Osteoblast (primary cell): Measurements from ENCODE around the gene IQSEC2. TPM values are rescaled to one million over a fixed set of nuclear protein-coding genes. Genes with fewer than 3 reads are reported as not detected.
A peak's percentile ranks its signal among the peaks of the same experiment; 100 is the strongest.

Source experiments
- DNase-seq: peaks from one replicate; pipeline ENCODE4 v3.0.0; 2011; ENCODE audit warnings: low spot score, mixed read lengths; ENCODE audit not compliant: insufficient read length; ENCODE audit errors: missing footprints
- H2AFZ ChIP-seq: 2 replicates; pipeline ENCODE4 v1.6.0; 2011; ENCODE audit warnings: mild to moderate bottlenecking, low read length
- H3K27ac ChIP-seq: 2 replicates; pipeline ENCODE4 v1.5.1; 2011; ENCODE audit warnings: mild to moderate bottlenecking, low read depth, low read length, moderate library complexity
- H3K27me3 ChIP-seq: 2 replicates; pipeline ENCODE4 v1.6.0; 2012; ENCODE audit warnings: mild to moderate bottlenecking, control low read depth, inconsistent platforms, low read length, moderate library complexity; ENCODE audit not compliant: insufficient read depth
- H3K36me3 ChIP-seq: 2 replicates; pipeline ENCODE4 v1.5.1; 2011; ENCODE audit warnings: mild to moderate bottlenecking, low read length, control low read depth, moderate library complexity; ENCODE audit not compliant: insufficient read depth
- H3K4me1 ChIP-seq: 2 replicates; pipeline ENCODE4 v1.5.1; 2011; ENCODE audit warnings: mild to moderate bottlenecking, low read length, control low read depth, moderate library complexity; ENCODE audit not compliant: insufficient read depth
- H3K4me2 ChIP-seq: 2 replicates; pipeline ENCODE4 v1.6.0; 2011; ENCODE audit warnings: mild to moderate bottlenecking, low read length; ENCODE audit not compliant: insufficient read depth
- H3K4me3 ChIP-seq: fragments of 200-600 bp; sonication (generic); 3 replicates; pipeline ENCODE4 v1.5.1; 2012; ENCODE audit warnings: mild to moderate bottlenecking, low read length, inconsistent platforms; ENCODE audit not compliant: insufficient read depth
- H3K79me2 ChIP-seq: 2 replicates; pipeline ENCODE4 v1.6.0; 2012; ENCODE audit warnings: mild to moderate bottlenecking, low read length, control low read depth, inconsistent platforms; ENCODE audit not compliant: insufficient read depth
- H3K9me3 ChIP-seq: 2 replicates; pipeline ENCODE4 v1.5.1; 2011; ENCODE audit warnings: low read depth, low read length, control low read depth
- H4K20me1 ChIP-seq: 2 replicates; pipeline ENCODE4 v1.6.0; 2012; ENCODE audit warnings: mild to moderate bottlenecking, low read length, control low read depth; ENCODE audit not compliant: insufficient read depth
- total RNA-seq: library from RNA; depleted of rRNA; stranded (reverse); fragments of >200 nt; gene quantifications from 2 replicates; pipeline ENCODE4 v1.2.3, GENCODE V29; 2012
- TF ChIP-seq, protein P1 (sequence below): IDR thresholded peaks from 2 replicates; pipeline ENCODE4 v1.5.1; 2011; ENCODE audit warnings: mild to moderate bottlenecking, low read depth, low read length, moderate library complexity; ENCODE audit errors: extremely low read depth

Gene IQSEC2
- total RNA-seq, result 10.1 and 14.7 TPM in 2 replicates

DNA sequence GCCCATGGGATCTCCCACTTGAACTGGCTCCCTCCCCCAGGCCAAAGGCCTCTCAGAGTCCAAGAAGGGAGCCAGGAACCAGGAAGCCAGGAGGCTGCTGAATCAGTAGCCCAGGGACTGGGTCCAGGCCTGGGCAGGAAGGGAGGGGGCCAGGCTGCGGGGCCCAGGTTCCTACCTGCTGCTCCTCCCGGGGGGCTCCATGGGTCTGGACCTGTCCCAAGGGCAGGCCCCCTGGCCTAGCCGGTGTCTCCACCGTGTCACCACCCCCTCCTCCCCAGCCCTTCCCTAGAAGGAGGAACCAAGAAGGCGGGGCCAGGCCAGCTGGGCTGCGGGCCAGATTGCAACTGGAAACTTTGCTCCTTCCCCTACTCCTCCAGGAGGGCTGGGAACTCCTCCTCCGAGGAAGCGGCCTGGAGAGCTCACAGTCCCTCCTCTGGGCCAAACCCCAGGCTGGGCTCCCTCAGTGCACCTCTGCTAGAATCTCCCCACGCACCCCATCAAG is at the start of gene IQSEC2:
IQSEC2 (minus strand) TSS at position 264 of the 502 bp plus-strand sequence.
- Histone ChIP-seq H3K4me1 (peaks cover 16% of the 10 kb centered on the region), H3K9me3 (no peaks in the 10 kb centered on the region), H3K79me2 (peaks cover 10% of the 10 kb centered on the region), H4K20me1 (peaks cover 4% of the 10 kb centered on the region), H2AFZ (peak within 1 kb of the TSS; percentile 50), H3K27me3 (peaks cover 9% of the 10 kb centered on the region), H3K36me3 (no peaks in the 10 kb centered on the region), H3K4me2 (peak within 1 kb of the TSS; percentile 76), H3K4me3 (peak within 1 kb of the TSS; percentile 64), H3K27ac (peak within 1 kb of the TSS; percentile 46)
- TF ChIP-seq, protein P1, sequence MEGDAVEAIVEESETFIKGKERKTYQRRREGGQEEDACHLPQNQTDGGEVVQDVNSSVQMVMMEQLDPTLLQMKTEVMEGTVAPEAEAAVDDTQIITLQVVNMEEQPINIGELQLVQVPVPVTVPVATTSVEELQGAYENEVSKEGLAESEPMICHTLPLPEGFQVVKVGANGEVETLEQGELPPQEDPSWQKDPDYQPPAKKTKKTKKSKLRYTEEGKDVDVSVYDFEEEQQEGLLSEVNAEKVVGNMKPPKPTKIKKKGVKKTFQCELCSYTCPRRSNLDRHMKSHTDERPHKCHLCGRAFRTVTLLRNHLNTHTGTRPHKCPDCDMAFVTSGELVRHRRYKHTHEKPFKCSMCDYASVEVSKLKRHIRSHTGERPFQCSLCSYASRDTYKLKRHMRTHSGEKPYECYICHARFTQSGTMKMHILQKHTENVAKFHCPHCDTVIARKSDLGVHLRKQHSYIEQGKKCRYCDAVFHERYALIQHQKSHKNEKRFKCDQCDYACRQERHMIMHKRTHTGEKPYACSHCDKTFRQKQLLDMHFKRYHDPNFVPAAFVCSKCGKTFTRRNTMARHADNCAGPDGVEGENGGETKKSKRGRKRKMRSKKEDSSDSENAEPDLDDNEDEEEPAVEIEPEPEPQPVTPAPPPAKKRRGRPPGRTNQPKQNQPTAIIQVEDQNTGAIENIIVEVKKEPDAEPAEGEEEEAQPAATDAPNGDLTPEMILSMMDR, result no peak
- peak; percentile 89 for DNase-seq

DNA sequence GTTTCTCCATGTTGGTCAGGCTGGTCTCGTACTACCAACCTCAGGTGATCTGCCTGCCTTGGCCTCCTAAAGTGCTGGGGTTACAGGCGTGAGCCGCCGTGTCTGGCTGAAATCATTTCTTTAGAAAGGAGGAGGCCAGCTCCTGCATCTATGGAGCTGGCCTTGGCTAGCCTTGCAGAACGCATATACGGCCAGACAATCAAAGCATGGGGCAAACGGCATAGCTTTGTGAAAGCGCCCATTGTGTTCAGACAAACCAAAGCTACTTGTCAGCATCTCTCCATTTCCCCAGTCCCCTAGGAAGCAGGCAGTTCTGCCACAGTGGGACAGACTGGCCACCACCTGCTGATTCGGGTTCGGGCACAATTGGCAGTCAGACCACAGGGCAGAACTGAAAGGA is 48.9 kb upstream of the IQSEC2 start:
- Histone ChIP-seq H2AFZ (no peak overlapping the region), H3K4me2 (no peak overlapping the region), H3K4me3 (no peak overlapping the region), H3K9me3 (no peaks in the 10 kb centered on the region), H3K36me3 (no peaks in the 10 kb centered on the region), H3K27me3 (peaks cover 83% of the 10 kb centered on the region), H3K27ac (no peak overlapping the region), H3K79me2 (no peaks in the 10 kb centered on the region), H3K4me1 (no peaks in the 10 kb centered on the region), H4K20me1 (peaks cover 2% of the 10 kb centered on the region)
- no peak for DNase-seq
- TF ChIP-seq, protein P1, result no peak

DNA sequence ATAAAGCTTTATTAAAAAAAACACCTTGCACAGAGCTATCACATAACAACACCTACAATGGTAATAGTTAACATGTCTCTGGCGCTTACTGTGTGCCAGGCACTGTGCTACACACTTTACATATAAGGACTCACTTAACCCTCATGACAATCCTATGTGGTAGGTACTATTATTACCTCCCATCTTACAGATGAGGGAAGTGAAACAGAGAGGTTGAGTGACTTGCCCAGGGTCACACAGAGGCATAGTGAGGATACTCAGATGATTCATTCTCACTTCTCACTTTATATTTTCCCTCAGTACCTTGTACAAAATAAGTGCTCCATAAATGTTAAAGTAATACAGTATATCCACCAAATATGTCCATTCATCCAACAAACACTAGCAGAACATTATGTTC is 43.4 kb upstream of the IQSEC2 start:
- Histone ChIP-seq H2AFZ (no peak overlapping the region), H4K20me1 (peaks cover 2% of the 10 kb centered on the region), H3K79me2 (no peaks in the 10 kb centered on the region), H3K27ac (no peak overlapping the region), H3K9me3 (no peaks in the 10 kb centered on the region), H3K4me1 (no peaks in the 10 kb centered on the region), H3K4me2 (no peak overlapping the region), H3K27me3 (peaks cover 93% of the 10 kb centered on the region), H3K4me3 (no peak overlapping the region), H3K36me3 (no peaks in the 10 kb centered on the region)
- TF ChIP-seq, protein P1, result no peak
- no peak for DNase-seq

DNA sequence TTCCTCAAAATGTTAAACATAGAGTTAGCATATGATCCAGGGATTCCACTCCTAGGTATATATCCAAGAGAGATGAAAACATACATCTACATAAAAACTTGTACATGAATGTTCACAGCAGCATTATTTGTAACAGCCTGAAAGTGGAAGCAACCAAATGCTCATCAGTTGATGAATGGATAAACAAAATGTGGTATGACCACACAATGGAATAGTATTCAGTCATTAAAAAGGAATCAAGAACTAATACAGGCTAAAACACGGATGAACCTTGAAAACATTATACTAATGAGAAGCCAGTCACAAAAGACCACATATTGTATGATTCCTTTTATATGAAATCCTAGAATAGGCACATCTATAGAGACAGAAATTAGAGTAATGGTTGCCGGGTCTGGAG is 42.7 kb upstream of the IQSEC2 start:
- peaks cover 2% of the 10 kb centered on the region for H4K20me1 ChIP-seq
- no peaks in the 10 kb centered on the region for H3K9me3 ChIP-seq
- no peak overlapping the region for H2AFZ ChIP-seq
- no peak overlapping the region for H3K4me2 ChIP-seq
- H3K36me3 ChIP-seq, result no peaks in the 10 kb centered on the region
- TF ChIP-seq, protein P1, result no peak
- H3K27ac ChIP-seq, result no peak overlapping the region
- H3K4me1 ChIP-seq, result peaks cover 5% of the 10 kb centered on the region
- no peak overlapping the region for H3K4me3 ChIP-seq
- H3K79me2 ChIP-seq, result no peaks in the 10 kb centered on the region
- peaks cover 93% of the 10 kb centered on the region for H3K27me3 ChIP-seq
- DNase-seq, result no peak
